Measurements from ENCODE around the gene BABAM2.

DNA sequence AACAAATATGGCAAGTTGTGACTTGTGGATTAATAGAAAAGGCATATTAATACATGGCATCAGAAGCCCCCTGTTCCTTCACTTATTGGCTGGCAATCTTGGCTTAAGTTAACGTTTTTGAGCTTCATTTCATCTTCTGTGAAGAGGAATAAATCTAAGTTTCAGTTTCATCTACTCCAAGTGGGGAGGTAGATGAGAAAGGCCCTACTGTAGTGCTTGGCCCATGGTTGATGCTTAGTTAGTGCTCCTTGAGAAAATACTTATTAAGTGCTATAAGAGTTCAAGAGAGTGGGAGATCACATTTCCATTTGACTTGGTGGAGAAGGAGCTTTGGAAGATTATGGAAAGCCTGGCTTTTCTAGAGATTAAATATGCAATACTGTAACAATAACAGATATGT is 244.3 kb downstream of the BABAM2 start:
- TF ChIP-seq EZH2 (IDR thresholded peaks at IDR 0.05; ENCODE audit: insufficient read depth, poor library complexity, severe bottlenecking) (no peak), EZH2phosphoT487 (IDR thresholded peaks at IDR 0.05; ENCODE audit: insufficient read depth, low read depth) (no peak)
